Lower lobe of right lung (tissue), 2 donors: ENCODE results near the gene SWI5. TPM values are rescaled to one million over a fixed set of nuclear protein-coding genes. Genes with fewer than 3 reads are reported as not detected.
"Not testable (repeated sequence)": the region's sequence is repeated elsewhere in the genome, so short reads cannot be mapped to it uniquely, and the experiment has no call there.

Experiments
- ATAC-seq, 2 donors: fragments of 200-7000 bp; cut with Tn5 transposase; one replicate each; pipeline ENCODE4 v1.9.1; 2020 to 2022; ENCODE audit warnings: mild to moderate bottlenecking in 2 of 2, moderate library complexity in 2 of 2
- DNase-seq: peaks from one replicate; pipeline ENCODE4 v3.0.0-alpha.2; 2020
- H3K27ac ChIP-seq: fragments of 200-600 bp; one replicate; pipeline ENCODE4 v1.8.0; 2022
- H3K27me3 ChIP-seq: fragments of 200-600 bp; one replicate; pipeline ENCODE4 v1.8.0; 2022; ENCODE audit warnings: low read depth
- H3K36me3 ChIP-seq: fragments of 200-600 bp; one replicate; pipeline ENCODE4 v1.8.0; 2022; ENCODE audit warnings: mild to moderate bottlenecking
- H3K4me1 ChIP-seq: fragments of 200-600 bp; one replicate; pipeline ENCODE4 v1.8.0; 2022
- H3K4me3 ChIP-seq: fragments of 200-600 bp; one replicate; pipeline ENCODE4 v1.8.0; 2022; ENCODE audit warnings: mild to moderate bottlenecking
- H3K9me3 ChIP-seq: fragments of 200-600 bp; one replicate; pipeline ENCODE4 v1.8.0; 2022
- CTCF ChIP-seq: fragments of 200-600 bp; IDR thresholded peaks from one replicate; pipeline ENCODE4 v1.8.0; 2022; ENCODE audit warnings: antibody characterized with exemption, mild to moderate bottlenecking
- intact Hi-C: fragments of 100-400 bp; cut with DNase I; formaldehyde crosslinking; loops from one replicate; pipeline ENCODE4 v1.11.0; 2022
- long read RNA-seq: library from polyadenylated mRNA; unstranded; transcript quantifications from one replicate; pipeline ENCODE4 v2.0.0, GENCODE V29; 2021
- total RNA-seq: library from RNA; stranded (reverse); fragmentation: NEBNext Ultra II Directional; extraction: Animal tissue kit (Norgen Biotek cat#: 25700); gene quantifications from one replicate; pipeline ENCODE4 v1.2.1, GENCODE V29; 2021
- donor health status: DM: no; HTN: yes; CAD: no; lungs with severe emphysema.

The SWI5 gene
- 19.1 TPM for total RNA-seq
- long read RNA-seq, transcript SWI5-203 (5 exons, 763 nt), result major isoform, 6 of 12 reads
- long read RNA-seq, partial matches to known transcripts, result 0 of 12 reads
- long read RNA-seq, other reads (novel, unspliced or antisense), result 2 of 12 reads

DNA sequence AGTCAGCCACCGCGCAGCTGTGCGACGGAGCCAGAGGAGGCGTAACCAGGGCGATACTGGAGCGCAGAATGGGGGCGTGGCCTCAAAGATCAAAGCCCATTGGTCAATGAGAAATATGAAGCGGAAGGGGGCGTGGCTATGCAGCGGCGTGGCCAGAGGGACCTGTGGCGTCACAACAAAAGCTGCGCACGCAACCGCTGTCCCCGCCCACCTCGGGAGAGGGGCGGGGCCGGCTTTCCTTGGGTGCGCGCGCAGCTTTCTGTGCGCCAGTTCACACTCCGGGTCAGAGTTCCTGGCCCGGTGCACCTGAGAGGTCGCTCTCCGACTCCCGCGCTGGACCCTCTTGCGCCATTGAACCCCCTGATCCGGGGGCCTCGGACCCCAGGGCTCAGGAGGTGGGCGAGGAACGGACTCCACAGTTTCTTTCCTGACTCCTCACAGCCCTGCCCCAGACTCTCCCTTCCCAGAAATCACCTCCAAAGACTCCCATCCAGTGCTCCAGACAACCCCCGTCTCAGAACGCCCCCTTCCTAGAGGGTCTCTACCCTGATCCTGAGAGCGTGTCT is at the start of gene SWI5:
Gene SWI5 (plus strand): TSS at position 269 of the 566 bp plus-strand sequence.
- DNase-seq (peak; percentile 99), ATAC-seq (peak; percentile 99)
- H3K27me3 ChIP-seq, result no peaks in the 10 kb centered on the region
- TF ChIP-seq CTCF, result no peak
- no peaks in the 10 kb centered on the region for H3K9me3 ChIP-seq
- H3K4me3 ChIP-seq, result peak within 1 kb of the TSS; percentile 86
- intact Hi-C loops, result no loop called here
- H3K36me3 ChIP-seq, result peaks cover 24% of the 10 kb centered on the region
- peaks cover 45% of the 10 kb centered on the region for H3K4me1 ChIP-seq
- peak within 1 kb of the TSS; percentile 88 for H3K27ac ChIP-seq

GRCh38 chr9:128226412-128226801 is 49.7 kb upstream of the SWI5 start:
- intact Hi-C loops, result no loop called here
- TF ChIP-seq CTCF, result no peak
- Histone ChIP-seq H3K27ac (no peak overlapping the region), H3K27me3 (no peaks in the 10 kb centered on the region), H3K36me3 (no peaks in the 10 kb centered on the region), H3K4me3 (no peak overlapping the region), H3K9me3 (no peaks in the 10 kb centered on the region), H3K4me1 (no peaks in the 10 kb centered on the region)
- no peak for DNase-seq
- ATAC-seq, result no peak

- H3K4me1 ChIP-seq, intact Hi-C loops, ATAC-seq: not testable (repeated sequence)
Measured at GRCh38 chr9:128230897-128231296, 45.2 kb upstream of the SWI5 start.

GRCh38 chr9:128231638-128232527 is 44.2 kb upstream of the SWI5 start:
- H3K27me3 ChIP-seq, result no peaks in the 10 kb centered on the region
- no peaks in the 10 kb centered on the region for H3K4me1 ChIP-seq
- no peak for DNase-seq
- no peak overlapping the region for H3K27ac ChIP-seq
- no peak overlapping the region for H3K4me3 ChIP-seq
- no peak for TF ChIP-seq CTCF
- peak in 1 of 2 donors; percentile 11 for ATAC-seq
- no peaks in the 10 kb centered on the region for H3K9me3 ChIP-seq
- intact Hi-C loops, result no loop called here
- H3K36me3 ChIP-seq, result no peaks in the 10 kb centered on the region

More at GRCh38 chr9:128230897-128231296, 45.2 kb upstream of the SWI5 start:
- not testable (repeated sequence) for H3K4me3 ChIP-seq, H3K9me3 ChIP-seq, H3K36me3 ChIP-seq, H3K27ac ChIP-seq, H3K27me3 ChIP-seq, DNase-seq

DNA sequence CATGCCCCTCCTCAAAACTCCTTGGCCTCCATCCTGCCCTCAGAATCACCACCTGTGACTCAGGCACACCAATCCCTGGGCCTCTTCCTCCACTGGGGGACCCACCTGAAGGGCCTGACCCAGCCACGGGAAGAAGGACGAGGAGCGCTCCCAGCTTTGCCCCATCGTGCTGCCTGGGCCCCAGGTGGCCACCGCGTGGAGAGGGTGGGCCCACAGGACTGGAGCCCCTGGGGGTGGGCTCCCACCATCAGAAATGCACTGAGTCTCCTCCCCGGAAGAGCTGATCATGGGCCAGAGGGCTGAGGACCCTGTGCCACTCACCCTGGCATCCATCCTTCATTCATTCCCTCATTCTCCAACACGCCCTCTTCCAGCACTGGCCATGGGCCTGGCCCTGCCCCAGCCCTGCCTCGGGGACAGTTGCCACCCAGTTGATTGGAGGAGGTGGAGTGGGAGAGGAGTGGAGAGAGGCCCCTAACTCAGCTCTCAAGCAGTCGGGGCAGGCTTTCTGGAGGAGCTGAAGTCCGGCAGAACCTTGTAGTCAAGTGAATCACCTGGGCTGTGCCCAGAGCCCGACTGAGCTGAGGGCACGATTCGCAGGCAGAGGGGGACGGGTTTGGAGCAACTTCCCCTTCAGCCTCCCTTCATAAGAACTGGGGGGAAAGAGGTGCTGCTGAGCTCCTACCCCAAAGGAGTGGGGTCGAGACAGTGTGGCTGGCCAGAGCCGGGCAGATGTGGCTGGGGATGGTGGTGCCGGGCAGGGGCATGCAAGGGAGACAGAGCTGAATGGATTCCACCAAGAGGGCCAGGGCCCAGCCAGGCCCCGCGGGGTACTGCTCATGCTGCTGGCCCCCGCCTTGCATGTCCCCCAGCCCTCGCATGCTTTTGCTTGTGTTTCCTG is 43.3 kb upstream of the SWI5 start:
- no peak for TF ChIP-seq CTCF
- intact Hi-C loops, result no loop called here
- no peak overlapping the region for H3K27ac ChIP-seq
- ATAC-seq (peak in 1 of 2 donors; percentile 41), DNase-seq (no peak)
- no peaks in the 10 kb centered on the region for H3K4me1 ChIP-seq
- no peaks in the 10 kb centered on the region for H3K36me3 ChIP-seq
- no peaks in the 10 kb centered on the region for H3K27me3 ChIP-seq
- H3K4me3 ChIP-seq, result no peak overlapping the region
- no peaks in the 10 kb centered on the region for H3K9me3 ChIP-seq
